GM13977 (cell line): Measurements from ENCODE around the gene JMJD1C.

Experiments
- DNase-seq: peaks from one replicate; pipeline ENCODE4 v3.0.0; 2012; ENCODE audit warnings: low spot score
- CTCF ChIP-seq: IDR thresholded peaks from 2 replicates; pipeline ENCODE4 v1.5.1; 2012; ENCODE audit warnings: mild to moderate bottlenecking, control low read depth; ENCODE audit not compliant: insufficient read depth; ENCODE audit errors: extremely low read depth, missing control alignments
- in situ Hi-C: fragments of 300-500 bp; cut with MboI; formaldehyde crosslinking; loops from one replicate; pipeline ENCODE4 v1.12.0; 2022; ENCODE audit warnings: low sequenced_read_pairs, low pct_unique_long_range_greater_than_20kb, mixed read lengths, inconsistent platforms; ENCODE audit not compliant: unreplicated experiment

The JMJD1C gene

GRCh38 chr10:63247771-63248170, 218.0 kb downstream of the JMJD1C start:
- in situ Hi-C loops = no loop called here
- DNase-seq = no peak
- no peak for TF ChIP-seq CTCF

GRCh38 chr10:63246356-63246755, 219.4 kb downstream of the JMJD1C start:
- no peak for TF ChIP-seq CTCF
- in situ Hi-C loops = no loop called here
- DNase-seq = no peak

- no peak for DNase-seq
- in situ Hi-C loops = no loop called here
- TF ChIP-seq CTCF = no peak
Measured at GRCh38 chr10:63241841-63242281, 223.9 kb downstream of the JMJD1C start.

- in situ Hi-C loops = no loop called here
- DNase-seq = no peak
- TF ChIP-seq CTCF = no peak
Measured at GRCh38 chr10:63240807-63241206, 225.0 kb downstream of the JMJD1C start.

GRCh38 chr10:63238501-63238900, 227.3 kb downstream of the JMJD1C start:
- DNase-seq = no peak
- in situ Hi-C loops = no loop called here
- no peak for TF ChIP-seq CTCF

- in situ Hi-C loops = no loop called here
- TF ChIP-seq CTCF = no peak
- no peak for DNase-seq
Measured at GRCh38 chr10:63237396-63237795, 228.4 kb downstream of the JMJD1C start.
